T-helper 17 cell (primary cell): ENCODE measurements around the gene DLL3. TPM values are rescaled to one million over a fixed set of nuclear protein-coding genes. Genes with fewer than 3 reads are reported as not detected.

Source experiments
- ATAC-seq: fragments of 150-1000 bp; cut with Tn5 transposase; 2 replicates; pipeline ENCODE4 v1.10.0; 2021; ENCODE audit warnings: mild to moderate bottlenecking, moderate library complexity
- DNase-seq, 3 donors: peaks; one replicate each; pipeline versions ENCODE4 v3.0.0 to v3.0.0-alpha.2; 2020 to 2021
- H3K9me3 ChIP-seq: one replicate; pipeline ENCODE4 v1.7.0; 2013; ENCODE audit warnings: low read length, mild to moderate bottlenecking; ENCODE audit not compliant: control insufficient read depth, poor library complexity, severe bottlenecking
- H3K27ac Mint-ChIP-seq: one replicate; pipeline ENCODE4 v1.8.0; 2022; ENCODE audit warnings: mild to moderate bottlenecking, moderate library complexity, mixed read lengths
- H3K27me3 Mint-ChIP-seq: one replicate; pipeline ENCODE4 v1.8.0; 2022; ENCODE audit warnings: mixed read lengths
- H3K36me3 Mint-ChIP-seq: one replicate; pipeline ENCODE4 v1.8.0; 2022; ENCODE audit warnings: low read depth, mixed read lengths
- H3K4me1 Mint-ChIP-seq: one replicate; pipeline ENCODE4 v1.8.0; 2022; ENCODE audit warnings: mild to moderate bottlenecking, mixed read lengths
- H3K4me3 Mint-ChIP-seq: one replicate; pipeline ENCODE4 v1.8.0; 2022; ENCODE audit warnings: mild to moderate bottlenecking, moderate library complexity, mixed read lengths
- total RNA-seq, 4 donors: library from RNA in 2 of 4; stranded (reverse) in 2 of 4; gene quantifications; one replicate each; pipeline ENCODE4 v1.2.3 and lab custom pipeline; 2022 to 2026

Gene DLL3
- total RNA-seq, 2 donors from 2014 or later = not detected

GRCh38 chr19:39496063-39496462, 2.7 kb upstream of the DLL3 start:
- DNase-seq = no peak
- no peak for ATAC-seq
- Mint-ChIP-seq H3K27ac (no peak overlapping the region), H3K4me1 (peaks cover 18% of the 10 kb centered on the region), H3K36me3 (peaks cover 15% of the 10 kb centered on the region), H3K4me3 (peak overlapping the region; percentile 15), H3K27me3 (peaks cover 45% of the 10 kb centered on the region)
- H3K9me3 ChIP-seq = no peaks in the 10 kb centered on the region

- Mint-ChIP-seq H3K27me3 (peaks cover 52% of the 10 kb centered on the region), H3K4me1 (peaks cover 18% of the 10 kb centered on the region), H3K27ac (peak overlapping the region; percentile 27), H3K4me3 (no peak overlapping the region), H3K36me3 (peaks cover 15% of the 10 kb centered on the region)
- DNase-seq (no peak), ATAC-seq (no peak)
- no peaks in the 10 kb centered on the region for H3K9me3 ChIP-seq
These were observed 1.1 kb upstream of the DLL3 start for GRCh38 chr19:39497701-39497995.

- H3K27ac Mint-ChIP-seq = peak overlapping the region; percentile 27
- H3K4me1 Mint-ChIP-seq = peaks cover 20% of the 10 kb centered on the region
- peaks cover 52% of the 10 kb centered on the region for H3K27me3 Mint-ChIP-seq
- DNase-seq (no peak), ATAC-seq (peak; percentile 44)
- H3K9me3 ChIP-seq = no peaks in the 10 kb centered on the region
- peaks cover 15% of the 10 kb centered on the region for H3K36me3 Mint-ChIP-seq
- peak overlapping the region; percentile 83 for H3K4me3 Mint-ChIP-seq
These were observed 550 bp upstream of the DLL3 start for GRCh38 chr19:39497996-39498797.

GRCh38 chr19:39499932-39500331, 1.2 kb downstream of the DLL3 start:
- no peaks in the 10 kb centered on the region for H3K9me3 ChIP-seq
- Mint-ChIP-seq H3K4me1 (peaks cover 32% of the 10 kb centered on the region), H3K4me3 (peak overlapping the region; percentile 81), H3K27ac (no peak overlapping the region), H3K27me3 (peaks cover 67% of the 10 kb centered on the region), H3K36me3 (peaks cover 18% of the 10 kb centered on the region)
- no peak for ATAC-seq
- DNase-seq = no peak

- H3K9me3 ChIP-seq = no peaks in the 10 kb centered on the region
- H3K27ac Mint-ChIP-seq = no peak overlapping the region
- ATAC-seq = no peak
- peaks cover 74% of the 10 kb centered on the region for H3K27me3 Mint-ChIP-seq
- H3K4me3 Mint-ChIP-seq = peak overlapping the region; percentile 28
- no peak for DNase-seq
- H3K4me1 Mint-ChIP-seq = peaks cover 32% of the 10 kb centered on the region
- peaks cover 18% of the 10 kb centered on the region for H3K36me3 Mint-ChIP-seq
These were observed 1.8 kb downstream of the DLL3 start for GRCh38 chr19:39500543-39500942.

- Mint-ChIP-seq H3K4me1 (peaks cover 35% of the 10 kb centered on the region), H3K27ac (no peak overlapping the region), H3K36me3 (peaks cover 18% of the 10 kb centered on the region), H3K27me3 (peaks cover 76% of the 10 kb centered on the region), H3K4me3 (no peak overlapping the region)
- H3K9me3 ChIP-seq = no peaks in the 10 kb centered on the region
- DNase-seq (no peak), ATAC-seq (no peak)
These were observed 2.6 kb downstream of the DLL3 start for GRCh38 chr19:39501340-39501739.

- peak overlapping the region; percentile 44 for H3K27ac Mint-ChIP-seq
- H3K4me1 Mint-ChIP-seq = peaks cover 44% of the 10 kb centered on the region
- peaks cover 19% of the 10 kb centered on the region for H3K36me3 Mint-ChIP-seq
- peak overlapping the region; percentile 51 for H3K4me3 Mint-ChIP-seq
- ATAC-seq (peak; percentile 80), DNase-seq (peak; percentile 71 to 81 (median 74))
- no peaks in the 10 kb centered on the region for H3K9me3 ChIP-seq
- peaks cover 73% of the 10 kb centered on the region for H3K27me3 Mint-ChIP-seq
These were observed 4.1 kb downstream of the DLL3 start for GRCh38 chr19:39502640-39503417.

GRCh38 chr19:39506598-39506943, 7.8 kb downstream of the DLL3 start:
- peaks cover 55% of the 10 kb centered on the region for H3K27me3 Mint-ChIP-seq

GRCh38 chr19:39506944-39507714, 8.4 kb downstream of the DLL3 start:
- H3K27me3 Mint-ChIP-seq = peaks cover 56% of the 10 kb centered on the region
- peak overlapping the region; percentile 85 for H3K4me3 Mint-ChIP-seq
- H3K36me3 Mint-ChIP-seq = peaks cover 7% of the 10 kb centered on the region
- DNase-seq (peak; percentile 23 to 31 (median 25)), ATAC-seq (peak; percentile 69)
- H3K9me3 ChIP-seq = no peaks in the 10 kb centered on the region
- H3K4me1 Mint-ChIP-seq = peaks cover 28% of the 10 kb centered on the region
- H3K27ac Mint-ChIP-seq = no peak overlapping the region

More at GRCh38 chr19:39506598-39506943, 7.8 kb downstream of the DLL3 start:
- Mint-ChIP-seq H3K4me1 (peaks cover 28% of the 10 kb centered on the region), H3K4me3 (peak overlapping the region; percentile 81), H3K27ac (no peak overlapping the region), H3K36me3 (peaks cover 7% of the 10 kb centered on the region)
- DNase-seq (no peak), ATAC-seq (no peak)
- no peaks in the 10 kb centered on the region for H3K9me3 ChIP-seq

GRCh38 chr19:39507715-39508364, 9.1 kb downstream of the DLL3 start:
- peaks cover 7% of the 10 kb centered on the region for H3K36me3 Mint-ChIP-seq
- H3K27me3 Mint-ChIP-seq = peaks cover 60% of the 10 kb centered on the region
- ATAC-seq = no peak
- H3K4me3 Mint-ChIP-seq = peak overlapping the region; percentile 85
- peaks cover 28% of the 10 kb centered on the region for H3K4me1 Mint-ChIP-seq
- H3K27ac Mint-ChIP-seq = no peak overlapping the region
- no peak for DNase-seq
- no peaks in the 10 kb centered on the region for H3K9me3 ChIP-seq

- Mint-ChIP-seq H3K4me3 (no peak overlapping the region), H3K36me3 (peaks cover 7% of the 10 kb centered on the region), H3K27me3 (peaks cover 65% of the 10 kb centered on the region), H3K4me1 (peaks cover 24% of the 10 kb centered on the region), H3K27ac (no peak overlapping the region)
- no peaks in the 10 kb centered on the region for H3K9me3 ChIP-seq
- DNase-seq (no peak), ATAC-seq (no peak)
These were observed 9.9 kb downstream of the DLL3 start for GRCh38 chr19:39508629-39509028.

- Mint-ChIP-seq H3K4me3 (no peak overlapping the region), H3K36me3 (peaks cover 6% of the 10 kb centered on the region), H3K27ac (no peak overlapping the region), H3K27me3 (peaks cover 65% of the 10 kb centered on the region), H3K4me1 (peaks cover 21% of the 10 kb centered on the region)
- ATAC-seq (no peak), DNase-seq (no peak)
- no peaks in the 10 kb centered on the region for H3K9me3 ChIP-seq
These were observed 10.5 kb downstream of the DLL3 start for GRCh38 chr19:39509233-39509632.

- Mint-ChIP-seq H3K4me3 (no peak overlapping the region), H3K27ac (no peak overlapping the region), H3K36me3 (peaks cover 10% of the 10 kb centered on the region), H3K4me1 (peaks cover 16% of the 10 kb centered on the region), H3K27me3 (peaks cover 61% of the 10 kb centered on the region)
- DNase-seq (no peak), ATAC-seq (no peak)
- H3K9me3 ChIP-seq = no peaks in the 10 kb centered on the region
These were observed 14.2 kb downstream of the DLL3 start for GRCh38 chr19:39512988-39513387.
